ENCODE measurements around the gene EXD3. TPM values are rescaled to one million over a fixed set of nuclear protein-coding genes. Genes with fewer than 3 reads are reported as not detected.

EXD3 gene, protein sequence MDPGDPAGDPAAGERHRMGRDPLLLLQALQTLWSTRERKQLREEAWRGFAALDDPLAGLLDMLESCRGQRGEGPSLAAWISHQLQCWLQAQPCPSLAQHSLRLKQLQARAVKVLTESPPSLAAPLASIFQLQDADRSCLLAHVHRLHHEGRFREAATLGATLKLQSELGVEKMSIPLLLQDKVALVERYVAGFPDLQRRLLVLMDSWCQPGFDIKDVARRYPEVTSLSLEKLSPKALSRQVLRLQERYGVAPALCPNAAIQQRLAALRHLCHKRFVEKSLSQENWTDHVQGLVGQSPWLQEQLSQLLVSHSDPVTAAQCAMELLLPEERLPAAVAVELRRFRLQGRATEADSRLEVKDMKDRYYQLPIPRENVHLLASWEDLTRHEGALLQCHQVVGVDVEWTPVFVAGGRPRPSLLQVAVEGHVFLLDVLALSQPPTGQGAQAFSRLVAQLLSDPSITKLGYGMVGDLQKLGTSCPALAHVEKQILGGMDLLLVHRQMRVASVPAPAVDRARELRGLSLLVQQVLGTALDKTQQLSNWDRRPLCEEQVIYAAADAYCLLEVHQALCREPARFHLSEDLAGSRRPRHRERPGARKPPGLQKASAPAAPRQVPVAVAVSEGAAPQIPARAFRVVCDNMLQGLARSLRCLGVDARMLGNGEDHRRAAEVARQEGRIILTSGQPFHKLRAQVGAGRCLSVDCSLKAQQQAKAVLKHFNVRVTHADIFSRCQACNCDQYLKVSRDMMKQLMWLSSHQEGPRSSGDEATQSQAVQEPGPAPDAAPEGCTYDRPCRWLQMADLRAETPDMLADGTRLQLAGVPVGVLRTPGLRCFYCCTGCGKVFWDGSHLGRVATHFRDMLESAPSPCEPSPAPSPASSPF
- total RNA-seq, result 8.0 and 9.5 TPM in 2 replicates

DNA sequence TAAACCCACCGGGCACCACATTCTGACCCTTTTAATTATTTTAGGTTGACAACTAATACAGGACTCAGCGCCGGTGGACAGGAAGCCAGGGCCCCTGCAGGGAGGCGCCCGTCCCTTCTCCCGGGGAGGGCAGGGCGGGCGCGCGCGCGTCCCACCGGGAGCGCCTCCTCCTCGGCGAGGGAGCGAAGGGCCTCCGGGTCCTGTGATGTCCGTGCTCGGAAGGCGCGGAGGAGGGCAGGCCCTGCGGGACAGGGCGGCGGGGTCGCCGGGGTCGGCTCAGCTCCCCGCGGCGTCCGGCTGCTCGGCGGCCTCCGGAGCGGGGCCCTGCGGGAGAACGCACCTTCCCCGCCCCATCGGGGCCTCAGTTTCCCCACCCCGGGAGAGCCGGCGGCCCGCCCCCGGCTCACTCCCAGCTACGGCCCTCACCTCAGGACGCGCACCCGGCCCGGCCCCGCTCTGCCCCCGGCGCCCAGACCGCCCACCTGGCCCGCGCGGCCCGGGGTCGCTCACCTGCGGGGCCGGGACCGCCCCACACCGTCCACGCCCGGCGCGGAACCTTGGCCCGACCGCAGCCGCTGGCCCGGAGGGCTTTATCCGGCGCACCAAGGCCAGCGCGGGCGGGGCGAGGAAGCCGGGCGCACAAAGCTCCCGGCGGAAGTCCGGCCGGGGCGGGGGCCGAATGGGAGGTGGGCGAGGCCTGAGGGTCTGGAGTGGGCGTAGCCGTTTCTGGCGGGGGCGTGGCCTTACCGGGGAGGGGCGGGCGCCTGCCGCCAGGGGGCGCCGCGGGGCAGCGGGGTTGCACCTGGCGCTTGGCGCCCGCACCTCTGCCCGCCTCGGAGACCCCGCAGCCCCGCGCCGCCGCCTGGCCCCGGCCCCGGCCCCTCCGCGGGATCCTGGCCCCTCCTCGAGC is at the start of gene EXD3, which contains the start of gene NOXA1:
EXD3 (minus strand) TSS at position 559 of the 910 bp plus-strand sequence. CDS start 27,805 bp downstream, outside the sequence.
NOXA1 (plus strand) TSS at position 790 of the 910 bp plus-strand sequence. CDS start 137 bp downstream, outside the sequence.

DNA sequence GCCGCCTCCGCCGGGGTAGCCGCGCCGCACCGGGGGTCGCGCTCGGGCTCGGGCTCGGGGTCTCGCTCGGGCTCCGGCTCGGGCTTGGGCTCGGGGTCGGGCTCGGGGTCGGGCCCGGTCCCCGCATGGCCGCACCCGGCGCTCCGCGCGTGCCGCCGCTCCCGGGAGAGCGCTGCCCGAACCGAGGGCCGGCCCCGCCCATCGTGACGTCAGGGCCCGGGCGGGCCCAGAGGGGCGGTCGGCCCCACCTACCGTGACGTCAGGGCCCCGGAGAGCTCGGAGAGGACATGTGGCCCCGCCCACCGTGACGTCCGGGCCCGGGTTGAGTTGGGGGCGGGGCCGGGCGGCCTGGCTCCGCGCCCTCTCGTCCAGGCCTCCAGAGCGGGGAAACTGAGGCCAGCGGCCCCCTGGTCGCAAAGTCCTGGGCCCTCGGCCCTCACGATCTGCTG is 36.2 kb upstream of the EXD3 start, which contains the start of gene NSMF:
NSMF (minus strand) TSS at position 183 of the 449 bp plus-strand sequence. CDS start 232 bp downstream, outside the sequence.

DNA sequence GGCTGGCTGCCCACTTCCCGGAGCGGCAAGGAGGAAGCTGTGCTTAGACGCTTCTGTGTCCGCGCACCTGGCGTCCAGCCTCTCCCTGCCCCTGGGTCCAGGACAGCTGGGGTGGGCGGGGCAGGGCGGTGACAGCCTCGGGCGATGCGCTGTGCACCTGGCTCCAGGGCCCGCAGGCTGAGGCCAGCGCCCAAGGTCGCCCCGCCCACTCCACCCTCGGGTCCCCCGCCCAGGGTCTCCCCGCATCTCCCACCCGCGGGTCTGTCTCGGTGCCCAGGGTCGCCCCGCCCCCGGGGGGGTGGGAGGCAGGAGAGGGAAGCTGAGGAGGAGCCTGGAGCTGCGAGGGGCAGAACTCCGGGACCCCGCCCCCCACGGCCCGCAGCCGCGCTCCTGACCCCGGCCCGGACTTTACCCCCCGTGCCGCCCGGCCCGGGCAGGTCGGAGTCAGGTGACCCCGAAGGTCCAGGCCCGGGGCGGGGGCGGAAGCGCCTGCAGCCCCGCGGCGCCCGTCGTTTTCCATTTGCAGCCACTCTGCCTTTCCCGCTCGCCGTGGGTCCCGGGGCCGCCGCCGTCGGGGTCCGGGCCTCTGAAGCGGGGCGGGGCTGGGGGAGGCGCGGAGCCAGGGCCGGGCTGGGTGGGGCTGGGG is 18.4 kb upstream of the EXD3 start, which contains the start of gene ENTPD8:
ENTPD8 (minus strand) TSS at position 69 of the 646 bp plus-strand sequence. CDS start 3,072 bp downstream, outside the sequence.

DNA sequence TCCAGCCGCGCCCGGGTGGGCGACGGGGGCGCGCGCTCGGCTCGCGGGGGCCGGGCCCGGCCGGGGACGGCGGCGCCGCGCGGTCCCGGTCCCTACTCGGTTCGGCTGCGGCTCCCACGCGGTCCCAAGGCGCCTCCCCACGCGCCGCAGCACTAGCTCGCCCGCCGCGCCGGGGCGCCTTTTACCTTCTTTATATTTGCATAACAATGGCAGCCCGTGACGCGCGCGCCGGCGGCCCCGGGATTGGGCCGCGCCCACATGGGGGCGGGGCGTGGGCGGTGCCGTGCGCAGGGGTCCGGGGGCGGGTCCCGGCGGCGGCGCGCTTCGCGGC is 120.9 kb downstream of the EXD3 start, which contains the start of gene NRARP:
NRARP (minus strand) TSS at position 154 of the 331 bp plus-strand sequence. CDS start 343 bp downstream, outside the sequence.

DNA sequence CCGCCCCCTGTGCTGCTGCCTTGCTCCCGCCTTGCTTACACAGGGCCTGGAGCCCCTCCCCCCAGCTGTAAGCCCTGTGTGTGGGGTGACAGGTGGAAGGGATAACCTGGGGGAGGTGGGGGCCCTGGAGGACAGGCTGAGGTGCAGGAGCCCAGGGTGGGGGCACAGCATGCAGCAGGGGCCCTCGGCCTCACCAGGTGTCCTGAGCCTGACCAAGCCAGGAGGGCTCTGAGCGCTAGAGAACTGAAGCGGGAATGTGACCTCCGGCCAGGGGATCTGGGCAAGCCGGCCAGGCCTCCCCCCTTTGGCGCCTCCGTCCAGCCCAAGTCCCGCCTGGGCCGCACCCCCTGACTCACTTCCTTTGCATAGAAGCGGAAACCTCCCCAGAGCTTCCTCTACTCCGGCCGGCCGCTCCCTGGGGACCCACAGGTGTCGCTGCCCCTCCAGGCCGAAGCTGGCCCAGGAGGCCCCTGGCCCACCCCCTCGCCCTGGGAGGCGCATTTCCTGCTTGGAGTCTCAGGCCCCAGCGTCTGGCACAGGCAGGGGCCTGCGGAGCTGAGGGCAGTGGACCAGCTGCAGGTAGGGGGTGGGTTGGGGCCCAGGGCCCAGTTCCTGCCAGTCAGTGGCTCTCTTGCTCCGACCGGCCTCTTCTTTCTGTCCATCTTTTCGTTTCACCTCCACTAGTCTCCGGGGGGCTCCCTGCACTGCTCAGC is 145.5 kb downstream of the EXD3 start, which contains the start of gene TOR4A:
TOR4A (plus strand) TSS at position 398 of the 713 bp plus-strand sequence. CDS start 964 bp downstream, outside the sequence.

Other genes starting within 250 kb of the EXD3 start
- gene ANAPC2, start 234.6 kb downstream of the EXD3 start, total RNA-seq, result 27.1 and 29.3 TPM in 2 replicates
- 58.4 and 64.2 TPM in 2 replicates for gene SSNA1, start 234.5 kb downstream of the EXD3 start, total RNA-seq
- 3.9 and 5.4 TPM in 2 replicates for gene TPRN, start 222.4 kb downstream of the EXD3 start, total RNA-seq
- 26.8 and 30.9 TPM in 2 replicates for gene TMEM203, start 217.5 kb downstream of the EXD3 start, total RNA-seq
- 2.2 and 2.3 TPM in 2 replicates for gene NDOR1, start 217.5 kb downstream of the EXD3 start, total RNA-seq
- 0.09 and 0.16 TPM in 2 replicates for gene RNF208, start 200.9 kb downstream of the EXD3 start, total RNA-seq
- 0.17 and 0.63 TPM in 2 replicates for gene CYSRT1, start 198.0 kb downstream of the EXD3 start, total RNA-seq
- gene RNF224, start 195.7 kb downstream of the EXD3 start, total RNA-seq, result 0.09 TPM in 1 of 2 replicates, not detected in the other
- gene SLC34A3, start 192.3 kb downstream of the EXD3 start, total RNA-seq, result not detected in 2 replicates
- gene TUBB4B, start 181.9 kb downstream of the EXD3 start, total RNA-seq, result 84.7 and 125 TPM in 2 replicates
- gene STPG3, start 171.9 kb downstream of the EXD3 start, total RNA-seq, result 0.16 TPM in 1 of 2 replicates, not detected in the other
- 39.2 and 49.2 TPM in 2 replicates for gene NELFB, start 167.8 kb downstream of the EXD3 start, total RNA-seq
- gene TOR4A, start 145.4 kb downstream of the EXD3 start, total RNA-seq, result 5.8 and 11.5 TPM in 2 replicates
- 0.09 and 0.16 TPM in 2 replicates for gene NRARP, start 120.9 kb downstream of the EXD3 start, total RNA-seq
- gene NOXA1, start 231 bp upstream of the EXD3 start, total RNA-seq, result 0.26 and 0.95 TPM in 2 replicates
- under 0.01 TPM in 1 of 2 replicates, not detected in the other for gene ENTPD8, start 18.2 kb upstream of the EXD3 start, total RNA-seq
- gene NSMF, start 36.2 kb upstream of the EXD3 start, total RNA-seq, result 10.5 and 11.3 TPM in 2 replicates
- gene PNPLA7, start 127.2 kb upstream of the EXD3 start, total RNA-seq, result 1.8 and 3.0 TPM in 2 replicates
- 32.7 and 62.6 TPM in 2 replicates for gene MRPL41, start 128.7 kb upstream of the EXD3 start, total RNA-seq
- 15.4 TPM in 2 replicates for gene DPH7, start 155.8 kb upstream of the EXD3 start, total RNA-seq
- gene ZMYND19, start 167.3 kb upstream of the EXD3 start, total RNA-seq, result 8.6 and 8.7 TPM in 2 replicates
- 11.7 and 11.8 TPM in 2 replicates for gene ARRDC1, start 182.5 kb upstream of the EXD3 start, total RNA-seq
- 37.0 and 47.2 TPM in 2 replicates for gene EHMT1, start 195.8 kb upstream of the EXD3 start, total RNA-seq

All from bronchial smooth muscle cell (primary cell).